ENCODE data around the gene GAGE12E. TPM values are rescaled to one million over a fixed set of nuclear protein-coding genes. Genes with fewer than 3 reads are reported as not detected.
"Not testable (repeated sequence)": the region's sequence is repeated elsewhere in the genome, so short reads cannot be mapped to it uniquely, and the experiment has no call there.

GAGE12E gene
- not detected for total RNA-seq

GRCh38 chrX:49550989-49551388 lies at the start of gene GAGE12E:
Gene GAGE12E (plus strand): TSS chrX:49551289. CDS start chrX:49552444, 1,155 bp downstream.
- not testable (repeated sequence) for ATAC-seq; H3K27ac Mint-ChIP-seq; DNase-seq (ENCODE audit: low spot score in 2 of 2)

GRCh38 chrX:49531877-49532276 lies 19.2 kb upstream of the GAGE12E start, which contains the start of gene GAGE12C:
Gene GAGE12C (plus strand): TSS chrX:49532177. CDS start chrX:49533332, 1,155 bp downstream.
- H3K9me3 Mint-ChIP-seq; ATAC-seq; H3K27ac Mint-ChIP-seq; H3K36me3 Mint-ChIP-seq; DNase-seq (ENCODE audit: low spot score in 2 of 2): not testable (repeated sequence)

More at GRCh38 chrX:49550989-49551388, at the start of gene GAGE12E:
- not testable (repeated sequence) for H3K9me3 Mint-ChIP-seq, H3K36me3 Mint-ChIP-seq

- DNase-seq (ENCODE audit: low spot score in 2 of 2); H3K27ac Mint-ChIP-seq; H3K36me3 Mint-ChIP-seq; ATAC-seq; H3K9me3 Mint-ChIP-seq: not testable (repeated sequence)
Measured at GRCh38 chrX:49541433-49541832, 9.7 kb upstream of the GAGE12E start, which contains the start of gene GAGE12D. Gene GAGE12D (plus strand): TSS chrX:49541733. CDS start chrX:49542888, 1,155 bp downstream.

- not testable (repeated sequence) for H3K27ac Mint-ChIP-seq; H3K9me3 Mint-ChIP-seq; H3K36me3 Mint-ChIP-seq; DNase-seq (ENCODE audit: low spot score in 2 of 2); ATAC-seq
Measured at GRCh38 chrX:49560542-49560941, 9.5 kb downstream of the GAGE12E start, which contains the start of gene GAGE12F. Gene GAGE12F (plus strand): TSS chrX:49560842. CDS start chrX:49561997, 1,155 bp downstream.

GRCh38 chrX:49568728-49569127 lies 17.6 kb downstream of the GAGE12E start:
- H3K27ac Mint-ChIP-seq; ATAC-seq; DNase-seq (ENCODE audit: low spot score in 2 of 2); H3K36me3 Mint-ChIP-seq; H3K9me3 Mint-ChIP-seq: not testable (repeated sequence)

- not testable (repeated sequence) for ATAC-seq; H3K36me3 Mint-ChIP-seq; DNase-seq (ENCODE audit: low spot score in 2 of 2); H3K27ac Mint-ChIP-seq; H3K9me3 Mint-ChIP-seq
Measured at GRCh38 chrX:49569152-49569551, 18.1 kb downstream of the GAGE12E start.

GRCh38 chrX:49570100-49570499 lies 19.0 kb downstream of the GAGE12E start, which contains the start of gene GAGE12G:
Gene GAGE12G (plus strand): TSS chrX:49570400. CDS start chrX:49571555, 1,155 bp downstream.
- H3K9me3 Mint-ChIP-seq; H3K36me3 Mint-ChIP-seq; H3K27ac Mint-ChIP-seq; ATAC-seq; DNase-seq (ENCODE audit: low spot score in 2 of 2): not testable (repeated sequence)

- not testable (repeated sequence) for H3K27ac Mint-ChIP-seq; H3K9me3 Mint-ChIP-seq; DNase-seq (ENCODE audit: low spot score in 2 of 2); ATAC-seq; H3K36me3 Mint-ChIP-seq
Measured at GRCh38 chrX:49579649-49580048, 28.6 kb downstream of the GAGE12E start, which contains the start of gene GAGE12H. Gene GAGE12H (plus strand): TSS chrX:49579949. CDS start chrX:49581104, 1,155 bp downstream.

- ATAC-seq; DNase-seq (ENCODE audit: low spot score in 2 of 2); H3K9me3 Mint-ChIP-seq; H3K36me3 Mint-ChIP-seq; H3K27ac Mint-ChIP-seq: not testable (repeated sequence)
Measured at GRCh38 chrX:49589196-49589595, 38.1 kb downstream of the GAGE12E start, which contains the start of gene GAGE2A. Gene GAGE2A (plus strand): TSS chrX:49589496. CDS start chrX:49590651, 1,155 bp downstream.

GRCh38 chrX:49589769-49590478 lies 38.8 kb downstream of the GAGE12E start:
- H3K36me3 Mint-ChIP-seq, H3K27ac Mint-ChIP-seq, H3K9me3 Mint-ChIP-seq, ATAC-seq: not testable (repeated sequence)
- peak in 1 of 2 donors; percentile 3 for DNase-seq (ENCODE audit: low spot score in 2 of 2)

GRCh38 chrX:49590488-49590887 lies 39.4 kb downstream of the GAGE12E start:
- not testable (repeated sequence) for ATAC-seq; H3K9me3 Mint-ChIP-seq; H3K36me3 Mint-ChIP-seq; DNase-seq (ENCODE audit: low spot score in 2 of 2); H3K27ac Mint-ChIP-seq

- DNase-seq (ENCODE audit: low spot score in 2 of 2); H3K9me3 Mint-ChIP-seq; H3K27ac Mint-ChIP-seq; H3K36me3 Mint-ChIP-seq; ATAC-seq: not testable (repeated sequence)
Measured at GRCh38 chrX:49598720-49599119, 47.6 kb downstream of the GAGE12E start, which contains the start of gene GAGE1. Gene GAGE1 (plus strand): TSS chrX:49599020. CDS start chrX:49600175, 1,155 bp downstream.

Other genes with a start within 250 kb of the GAGE12E start
- gene GAGE10, start 247.6 kb upstream of the GAGE12E start, total RNA-seq: not detected
- not detected for gene GAGE12J, start 229.3 kb upstream of the GAGE12E start, total RNA-seq
- gene GAGE13, start 219.7 kb upstream of the GAGE12E start, total RNA-seq: not detected
- not detected for gene GAGE12C, start 19.1 kb upstream of the GAGE12E start, total RNA-seq
- not detected for gene GAGE12D, start 9.6 kb upstream of the GAGE12E start, total RNA-seq
- not detected for gene GAGE12F, start 9.6 kb downstream of the GAGE12E start, total RNA-seq
- not detected for gene GAGE12G, start 19.1 kb downstream of the GAGE12E start, total RNA-seq
- gene GAGE12H, start 28.7 kb downstream of the GAGE12E start, total RNA-seq: not detected
- gene GAGE2A, start 38.2 kb downstream of the GAGE12E start, total RNA-seq: not detected
- gene GAGE1, start 47.7 kb downstream of the GAGE12E start, total RNA-seq: not detected
- gene PAGE1, start 144.7 kb downstream of the GAGE12E start, total RNA-seq: not detected